ENCODE measurements around the gene SLC35B4. TPM values are rescaled to one million over a fixed set of nuclear protein-coding genes. Genes with fewer than 3 reads are reported as not detected.

The SLC35B4 gene
- total RNA-seq, 1 experiment from 2014 or later = 17.9 TPM

- H3K79me2 ChIP-seq (ENCODE audit: low read depth) = no peaks in the 10 kb centered on the region
- no peak for DNase-seq
- H3K4me1 ChIP-seq (replicated peaks; ENCODE audit: insufficient read depth) = no peaks in the 10 kb centered on the region
- no peak overlapping the region for H3K4me2 ChIP-seq
- TF ChIP-seq CTCF (conservative IDR thresholded peaks at IDR 0.05) (no peak), EZH2 (IDR thresholded peaks at IDR 0.05; ENCODE audit: low read depth) (no peak)
- H3F3A ChIP-seq (ENCODE audit: insufficient read depth, low read depth) = no peaks in the 10 kb centered on the region
- POLR2A ChIA-PET (ENCODE audit: unreplicated experiment) = no interaction called here
- BruUV-seq (replicated peaks) = no TSS peak
- no peak overlapping the region for H3K4me3 ChIP-seq
- no peaks in the 10 kb centered on the region for H4K20me1 ChIP-seq (ENCODE audit: insufficient read depth)
- no peaks in the 10 kb centered on the region for H3K9me3 ChIP-seq (ENCODE audit: insufficient read depth, low read depth)
- H3K27me3 ChIP-seq (ENCODE audit: insufficient read depth, low read depth) = 0 out of 2 replicates have a peak, but pooled peaks cover 1% of the 10 kb centered on the region
- no peaks in the 10 kb centered on the region; the same call in 1 of the 2 replicates for H3K9me2 ChIP-seq (ENCODE audit: insufficient read depth)
- intact Hi-C loops (cut with micrococcal nuclease; ENCODE audit: unreplicated experiment) = no loop called here
- no peak overlapping the region for H3K27ac ChIP-seq
- CTCF ChIA-PET = no interaction called here
- no peak overlapping the region for H2AFZ ChIP-seq
- no peaks in the 10 kb centered on the region for H3K36me3 ChIP-seq (ENCODE audit: low read depth)
Measured at GRCh38 chr7:134289423-134289822, 27.3 kb downstream of the SLC35B4 start.

- 0 out of 2 replicates have a peak, but pooled peaks cover 8% of the 10 kb centered on the region for H3K27me3 ChIP-seq (ENCODE audit: insufficient read depth, low read depth)
- H3K4me2 ChIP-seq = no peak overlapping the region
- H3K27ac ChIP-seq = no peak overlapping the region
- TF ChIP-seq EZH2 (IDR thresholded peaks at IDR 0.05; ENCODE audit: low read depth) = no peak
- no peak for TF ChIP-seq CTCF (conservative IDR thresholded peaks at IDR 0.05)
- no peak overlapping the region for H3K4me3 ChIP-seq
- no peaks in the 10 kb centered on the region for H4K20me1 ChIP-seq (ENCODE audit: insufficient read depth)
- BruUV-seq (replicated peaks) = no TSS peak
- H3K9me2 ChIP-seq (ENCODE audit: insufficient read depth) = no peaks in the 10 kb centered on the region; the same call in 1 of the 2 replicates
- H3K79me2 ChIP-seq (ENCODE audit: low read depth) = no peaks in the 10 kb centered on the region
- no peak for DNase-seq
- no peaks in the 10 kb centered on the region for H3F3A ChIP-seq (ENCODE audit: insufficient read depth, low read depth)
- CTCF ChIA-PET = no interaction called here
- no peaks in the 10 kb centered on the region for H3K9me3 ChIP-seq (ENCODE audit: insufficient read depth, low read depth)
- intact Hi-C loops (cut with micrococcal nuclease; ENCODE audit: unreplicated experiment) = no loop called here
- H3K4me1 ChIP-seq (replicated peaks; ENCODE audit: insufficient read depth) = no peaks in the 10 kb centered on the region
- no peak overlapping the region for H2AFZ ChIP-seq
- POLR2A ChIA-PET (ENCODE audit: unreplicated experiment) = no interaction called here
- H3K36me3 ChIP-seq (ENCODE audit: low read depth) = no peaks in the 10 kb centered on the region
Measured at GRCh38 chr7:134287916-134288659, 28.6 kb downstream of the SLC35B4 start.

GRCh38 chr7:134284952-134285351 is 31.8 kb downstream of the SLC35B4 start:
- H3K4me3 ChIP-seq = no peak overlapping the region

More at GRCh38 chr7:134284952-134285351, 31.8 kb downstream of the SLC35B4 start:
- Histone ChIP-seq H3K9me2 (ENCODE audit: insufficient read depth) (no peaks in the 10 kb centered on the region; the same call in 1 of the 2 replicates), H3K4me2 (no peak overlapping the region), H3K27ac (no peak overlapping the region), H3K4me1 (replicated peaks; ENCODE audit: insufficient read depth) (no peaks in the 10 kb centered on the region), H4K20me1 (ENCODE audit: insufficient read depth) (no peaks in the 10 kb centered on the region), H2AFZ (no peak overlapping the region), H3K36me3 (ENCODE audit: low read depth) (no peaks in the 10 kb centered on the region), H3K9me3 (ENCODE audit: insufficient read depth, low read depth) (no peaks in the 10 kb centered on the region), H3F3A (ENCODE audit: insufficient read depth, low read depth) (no peaks in the 10 kb centered on the region), H3K27me3 (ENCODE audit: insufficient read depth, low read depth) (0 out of 2 replicates have a peak, but pooled peaks cover 8% of the 10 kb centered on the region), H3K79me2 (ENCODE audit: low read depth) (no peaks in the 10 kb centered on the region)
- no peak for DNase-seq
- TF ChIP-seq CTCF (conservative IDR thresholded peaks at IDR 0.05) (no peak), EZH2 (IDR thresholded peaks at IDR 0.05; ENCODE audit: low read depth) (no peak)
- intact Hi-C loops (cut with micrococcal nuclease; ENCODE audit: unreplicated experiment) = no loop called here
- POLR2A ChIA-PET (ENCODE audit: unreplicated experiment) = interaction anchor here (0.5 kb wide), 1 partner anchor 15 kb away, joined by 3 read pairs; no protein-coding TSS in a partner anchor
- BruUV-seq (replicated peaks) = no TSS peak
- CTCF ChIA-PET = no interaction called here
